Liver (tissue), 9 donors: ENCODE measurements around the gene SIRPA. TPM values are rescaled to one million over a fixed set of nuclear protein-coding genes. Genes with fewer than 3 reads are reported as not detected.

Source experiments
- DNase-seq: peaks from one replicate; pipeline ENCODE4 v3.0.0-alpha.2; 2017; ENCODE audit warnings: low spot score
- H3K27ac ChIP-seq, 2 donors: one replicate each; pipeline ENCODE4 v1.7.0; 2013; ENCODE audit warnings: inconsistent platforms in 2 of 2, low read length in 2 of 2, control low read depth in 1 of 2, low read depth in 1 of 2, mild to moderate bottlenecking in 1 of 2
- H3K27me3 ChIP-seq, 4 donors: one replicate each; pipeline versions ENCODE4 v1.6.1 to v1.7.0; 2013; ENCODE audit warnings: low read length in 3 of 4, inconsistent platforms in 1 of 4, mild to moderate bottlenecking in 1 of 4, moderate library complexity in 1 of 4; ENCODE audit not compliant: control insufficient read depth in 4 of 4, insufficient read depth in 4 of 4
- H3K36me3 ChIP-seq, 4 donors: one replicate each; pipeline versions ENCODE4 v1.6.1 to v1.7.0; 2013; ENCODE audit warnings: low read length in 3 of 4, mild to moderate bottlenecking in 3 of 4, low read depth in 1 of 4, moderate library complexity in 1 of 4; ENCODE audit not compliant: control insufficient read depth in 4 of 4, insufficient read depth in 3 of 4
- H3K4me1 ChIP-seq, 4 donors: one replicate each; pipeline versions ENCODE4 v1.6.1 to v1.7.0; 2013; ENCODE audit warnings: low read length in 3 of 4, mild to moderate bottlenecking in 3 of 4, moderate library complexity in 1 of 4; ENCODE audit not compliant: control insufficient read depth in 4 of 4, insufficient read depth in 4 of 4
- H3K4me3 ChIP-seq, 3 donors: one replicate each; pipeline versions ENCODE4 v1.6.1 to v1.7.0; 2013; ENCODE audit warnings: low read length in 3 of 3, control low read depth in 1 of 3, low read depth in 1 of 3, mild to moderate bottlenecking in 1 of 3
- H3K9ac ChIP-seq, 2 donors: one replicate each; pipeline ENCODE4 v1.7.0; 2013; ENCODE audit warnings: low read length in 2 of 2, mild to moderate bottlenecking in 2 of 2, moderate library complexity in 2 of 2, control low read depth in 1 of 2, low read depth in 1 of 2
- H3K9me3 ChIP-seq, 4 donors: one replicate each; pipeline versions ENCODE4 v1.6.1 to v1.7.0; 2013; ENCODE audit warnings: low read length in 3 of 4; ENCODE audit not compliant: control insufficient read depth in 4 of 4
- ATF3 ChIP-seq: IDR thresholded peaks from 2 replicates; pipeline ENCODE4 v1.6.1; 2016; ENCODE audit warnings: antibody characterized with exemption
- CTCF ChIP-seq: fragments of 150-350 bp; IDR thresholded peaks from 2 replicates; pipeline ENCODE4 v1.5.1; 2017; ENCODE audit warnings: improper control_type of control experiment, low read depth, low read length; ENCODE audit not compliant: missing input control
- EGR1 ChIP-seq, 2 donors: IDR thresholded peaks; 2 replicates each; pipeline ENCODE4 v1.6.1; 2016 to 2018; ENCODE audit warnings: antibody characterized with exemption in 2 of 2, low read depth in 2 of 2
- FOXA1 ChIP-seq: IDR thresholded peaks from 2 replicates; pipeline ENCODE4 v1.6.1; 2016; ENCODE audit warnings: antibody characterized with exemption
- FOXA2 ChIP-seq: IDR thresholded peaks from 2 replicates; pipeline ENCODE4 v1.6.1; 2016; ENCODE audit warnings: antibody characterized with exemption
- GABPA ChIP-seq, 2 donors: IDR thresholded peaks in 1 of 2; conservative IDR thresholded peaks in 1 of 2; 2 replicates each; pipeline ENCODE4 v1.6.1; 2016; ENCODE audit warnings: antibody characterized with exemption in 2 of 2, mild to moderate bottlenecking in 1 of 2, moderate library complexity in 1 of 2
- HNF4A ChIP-seq, 2 donors: conservative IDR thresholded peaks; 2 replicates each; pipeline ENCODE4 v1.6.1; 2016; ENCODE audit warnings: antibody characterized with exemption in 2 of 2, mild to moderate bottlenecking in 2 of 2
- HNF4G ChIP-seq: IDR thresholded peaks from 2 replicates; pipeline ENCODE4 v1.6.1; 2016; ENCODE audit warnings: antibody characterized with exemption
- JUND ChIP-seq, 2 donors: IDR thresholded peaks; 2 replicates each; pipeline ENCODE4 v1.6.1; 2016; ENCODE audit warnings: antibody characterized with exemption in 2 of 2
- MAX ChIP-seq: IDR thresholded peaks from 2 replicates; pipeline ENCODE4 v1.6.1; 2016; ENCODE audit warnings: antibody characterized with exemption
- NR2F2 ChIP-seq: IDR thresholded peaks from 2 replicates; pipeline ENCODE4 v1.6.1; 2016; ENCODE audit warnings: antibody characterized with exemption
- RAD21 ChIP-seq, 2 donors: IDR thresholded peaks; 2 replicates each; pipeline ENCODE4 v1.6.1; 2016; ENCODE audit warnings: antibody characterized with exemption in 2 of 2, mild to moderate bottlenecking in 2 of 2
- REST ChIP-seq: IDR thresholded peaks from 2 replicates; pipeline ENCODE4 v1.6.1; 2016; ENCODE audit warnings: antibody characterized with exemption, mild to moderate bottlenecking
- RXRA ChIP-seq, 2 donors: IDR thresholded peaks; 2 replicates each; pipeline ENCODE4 v1.6.1; 2017 to 2018; ENCODE audit warnings: antibody characterized with exemption in 2 of 2, mild to moderate bottlenecking in 1 of 2
- SP1 ChIP-seq: IDR thresholded peaks from 2 replicates; pipeline ENCODE4 v1.6.1; 2018; ENCODE audit warnings: antibody characterized with exemption, mild to moderate bottlenecking
- TAF1 ChIP-seq: conservative IDR thresholded peaks from 2 replicates; pipeline ENCODE4 v1.6.1; 2016; ENCODE audit warnings: antibody characterized with exemption, mild to moderate bottlenecking
- YY1 ChIP-seq: IDR thresholded peaks from 2 replicates; pipeline ENCODE4 v1.6.1; 2016; ENCODE audit warnings: antibody characterized with exemption, mild to moderate bottlenecking
- ZBTB33 ChIP-seq: IDR thresholded peaks from 2 replicates; pipeline ENCODE4 v1.6.1; 2016; ENCODE audit warnings: antibody characterized with exemption
- WGBS: extraction: QIAGEN DNeasy Blood & Tissue Kit; methylation state at CpG from one replicate; pipeline ENCODE4 v1.1.7; 2013; 5-methylcytosine and 5-hydroxymethylcytosine counted together
- polyA plus RNA-seq, 2 donors: library from polyadenylated mRNA; stranded (reverse) in 1 of 2; unstranded in 1 of 2; fragments of 200-250 nt in 1 of 2; fragments of >200 nt in 1 of 2; fragmentation: Nextera tagmentation in 1 of 2; extraction: Ambion mirVana in 1 of 2; gene quantifications; one replicate each; pipeline versions ENCODE4 v1.2.1 to v1.2.3, GENCODE V29; 2013 to 2015
- total RNA-seq, 2 donors: library from RNA; depleted of rRNA; stranded (reverse); fragments of >200 nt; gene quantifications; one replicate each; pipeline ENCODE4 v1.2.3, GENCODE V29; 2014
- donor health status: healthy.
- donor health status: healthy.
- donor health status: healthy.
- donor health status: healthy.
- donor health status: healthy.

The SIRPA gene
- total and polyA plus RNA-seq, 4 donors, result 5.4 to 47.5 (median 23.2) TPM

- TF ChIP-seq CTCF (no peak), ZBTB33 (no peak), RAD21 (IDR thresholded peaks at IDR 0.05) (no peak), SP1 (no peak)
These were observed 17.5 kb upstream of the SIRPA start (continued) for GRCh38 chr20:1877609-1878200.

GRCh38 chr20:1879369-1879768 lies 15.8 kb upstream of the SIRPA start:
- no peaks in the 10 kb centered on the region for H3K27me3 ChIP-seq
- 90% methylated on average over 9 of the region's 9 CpGs for WGBS
- H3K4me1 ChIP-seq, result peaks cover 19 to 35% (median 27%) of the 10 kb centered on the region in 4 donors
- TF ChIP-seq YY1, result no peak
- TF ChIP-seq ZBTB33, result no peak
- no peak for TF ChIP-seq NR2F2
- TF ChIP-seq ATF3, result no peak
- TF ChIP-seq GABPA (IDR thresholded peaks at IDR 0.05 in 1 of 2, conservative IDR thresholded peaks at IDR 0.05 in 1 of 2), result no peak
- no peak for TF ChIP-seq SP1
- no peak for TF ChIP-seq TAF1
- TF ChIP-seq REST, result no peak
- TF ChIP-seq RXRA (IDR thresholded peaks at IDR 0.05), result no peak
- TF ChIP-seq CTCF, result no peak
- no peak for TF ChIP-seq FOXA2
- no peak for TF ChIP-seq JUND (IDR thresholded peaks at IDR 0.05)
- TF ChIP-seq RAD21 (IDR thresholded peaks at IDR 0.05), result no peak
- no peak for TF ChIP-seq MAX
- TF ChIP-seq HNF4A (conservative IDR thresholded peaks at IDR 0.05), result no peak
- TF ChIP-seq FOXA1, result no peak
- TF ChIP-seq EGR1 (IDR thresholded peaks at IDR 0.05; ENCODE audit: low read depth in 2 of 2), result no peak
- no peak for TF ChIP-seq HNF4G
- DNase-seq, result no peak
- no peak overlapping the region for H3K4me3 ChIP-seq
- H3K9ac ChIP-seq, result no peak overlapping the region
- no peaks in the 10 kb centered on the region for H3K9me3 ChIP-seq
- H3K36me3 ChIP-seq, result no peaks in the 10 kb centered on the region
- H3K27ac ChIP-seq, result no peak overlapping the region
